HEK293 (cell line): Measurements from ENCODE around the gene CHST2.
A peak's percentile ranks its signal among the peaks of the same experiment; 100 is the strongest.

Experiments used
- CTCF ChIA-PET: fragments of 350-600 bp; formaldehyde crosslinking; extraction: SDS; loops from one replicate; lab custom pipeline; 2021; ENCODE audit warnings: antibody characterized with exemption; lab: Yijun Ruan, JAX
- POLR2A ChIA-PET: fragments of 300-600 bp; formaldehyde crosslinking; extraction: SDS; loops from one replicate; lab custom pipeline; 2020; ENCODE audit warnings: antibody characterized with exemption, inconsistent platforms; lab: Yijun Ruan, JAX
- H3K27ac ChIP-seq: fragments of 200-500 bp; sonication (Bioruptor generic); 2 replicates; pipeline ENCODE4 v1.5.1; 2014; ENCODE audit warnings: low read depth, low read length, control low read depth, inconsistent platforms; ENCODE audit errors: extremely low read depth
- H3K36me3 ChIP-seq, 2 experiments: fragments of 200-500 bp in 1 of 2; sonication (Bioruptor generic) in 1 of 2; 1 replicate in 1 of 2; 2 replicates in 1 of 2; pipeline ENCODE4 v1.5.1; 2014 to 2017; ENCODE audit warnings: inconsistent platforms in 2 of 2, low read length in 2 of 2; ENCODE audit not compliant: control insufficient read depth in 2 of 2, insufficient read depth in 1 of 2
- H3K4me1 ChIP-seq: fragments of 200-500 bp; sonication (Bioruptor generic); 2 replicates; pipeline ENCODE4 v1.5.1; 2014; ENCODE audit warnings: mild to moderate bottlenecking, low read length, inconsistent platforms; ENCODE audit not compliant: control insufficient read depth, insufficient read depth
- H3K4me3 ChIP-seq: 2 replicates; pipeline ENCODE4 v1.5.1; 2011; ENCODE audit warnings: low read depth, mild to moderate bottlenecking, control low read depth, low read length, moderate library complexity
- H3K9me3 ChIP-seq: fragments of 200-500 bp; sonication (Bioruptor generic); 2 replicates; pipeline ENCODE4 v1.5.1; 2014; ENCODE audit warnings: low read depth, low read length, inconsistent platforms; ENCODE audit not compliant: control insufficient read depth, insufficient read depth
- KLF8 ChIP-seq: fragments of 450-650 bp; formaldehyde crosslinking; IDR thresholded peaks from 2 replicates; pipeline ENCODE4 v1.5.1; 2016; ENCODE audit warnings: missing biosample characterization, missing genetic modification characterization
- ZNF121 ChIP-seq: fragments of 450-650 bp; formaldehyde crosslinking; IDR thresholded peaks from 2 replicates; pipeline ENCODE4 v1.5.1; 2016; ENCODE audit warnings: missing biosample characterization, missing genetic modification characterization
- ZNF133 ChIP-seq: fragments of 450-650 bp; formaldehyde crosslinking; IDR thresholded peaks from 2 replicates; pipeline ENCODE4 v1.5.1; 2016; ENCODE audit warnings: missing biosample characterization, missing genetic modification characterization
- ZNF157 ChIP-seq: fragments of 450-650 bp; formaldehyde crosslinking; IDR thresholded peaks from 2 replicates; pipeline ENCODE4 v1.5.1; 2016; ENCODE audit warnings: missing biosample characterization, missing genetic modification characterization
- ZNF302 ChIP-seq: fragments of 450-650 bp; formaldehyde crosslinking; IDR thresholded peaks from 2 replicates; pipeline ENCODE4 v1.5.1; 2016; ENCODE audit warnings: missing biosample characterization, missing genetic modification characterization, low read depth
- ZNF335 ChIP-seq: fragments of 450-650 bp; formaldehyde crosslinking; conservative IDR thresholded peaks from 2 replicates; pipeline ENCODE4 v1.5.1; 2016; ENCODE audit warnings: missing biosample characterization, missing genetic modification characterization
- ZNF664 ChIP-seq: fragments of 450-650 bp; formaldehyde crosslinking; IDR thresholded peaks from 2 replicates; pipeline ENCODE4 v1.5.1; 2016; ENCODE audit warnings: missing biosample characterization, missing genetic modification characterization
- ZXDB ChIP-seq: fragments of 450-650 bp; formaldehyde crosslinking; IDR thresholded peaks from 2 replicates; pipeline ENCODE4 v1.5.1; 2016; ENCODE audit warnings: missing biosample characterization, missing genetic modification characterization
- TF ChIP-seq, protein P1 (sequence below): fragments of 450-650 bp; formaldehyde crosslinking; IDR thresholded peaks from 2 replicates; pipeline ENCODE4 v1.5.1; 2017; ENCODE audit warnings: missing biosample characterization, missing genetic modification characterization
- TF ChIP-seq, protein P2 (sequence below): fragments of 450-650 bp; formaldehyde crosslinking; IDR thresholded peaks from 2 replicates; pipeline ENCODE4 v1.5.1; 2016; ENCODE audit warnings: missing biosample characterization, missing genetic modification characterization
- TF ChIP-seq, protein P3 (sequence below): fragments of 450-650 bp; formaldehyde crosslinking; IDR thresholded peaks from 2 replicates; pipeline ENCODE4 v1.5.1; 2017; ENCODE audit warnings: missing biosample characterization, missing genetic modification characterization
- TF ChIP-seq, protein P4 (sequence below): fragments of 450-650 bp; IDR thresholded peaks from 2 replicates; pipeline ENCODE4 v1.5.1; 2018; ENCODE audit warnings: missing biosample characterization, missing genetic modification characterization
- TF ChIP-seq, protein P5 (sequence below): fragments of 450-650 bp; formaldehyde crosslinking; IDR thresholded peaks from 2 replicates; pipeline ENCODE4 v1.5.1; 2016; ENCODE audit warnings: missing biosample characterization, missing genetic modification characterization
- TF ChIP-seq, protein P6 (sequence below): fragments of 450-650 bp; formaldehyde crosslinking; IDR thresholded peaks from 2 replicates; pipeline ENCODE4 v1.5.1; 2016; ENCODE audit warnings: missing biosample characterization, missing genetic modification characterization

The CHST2 gene

DNA sequence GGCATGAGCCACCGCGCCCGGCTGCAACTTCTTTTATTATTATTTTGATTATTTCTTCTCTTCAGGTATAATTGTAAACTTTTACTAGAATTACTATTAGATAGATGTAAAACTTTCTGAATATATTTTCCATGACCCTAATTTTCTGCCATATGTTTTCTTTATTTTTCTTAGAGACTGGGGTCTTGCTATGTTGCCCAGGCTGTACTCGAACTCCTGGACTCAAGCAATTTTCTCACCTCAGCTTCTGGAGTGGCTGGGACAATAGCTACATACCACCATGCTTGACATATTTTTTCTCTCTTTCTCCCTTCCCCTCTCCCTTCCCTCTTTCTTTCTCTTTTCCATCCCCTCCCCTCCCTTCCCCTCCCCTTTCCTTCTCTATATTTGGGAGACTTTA lies 29.6 kb upstream of the CHST2 start:
- Histone ChIP-seq H3K27ac (no peak overlapping the region), H3K9me3 (no peaks in the 10 kb centered on the region), H3K36me3 (no peaks in the 10 kb centered on the region), H3K4me1 (no peaks in the 10 kb centered on the region), H3K4me3 (no peak overlapping the region)
- TF ChIP-seq, protein P1, sequence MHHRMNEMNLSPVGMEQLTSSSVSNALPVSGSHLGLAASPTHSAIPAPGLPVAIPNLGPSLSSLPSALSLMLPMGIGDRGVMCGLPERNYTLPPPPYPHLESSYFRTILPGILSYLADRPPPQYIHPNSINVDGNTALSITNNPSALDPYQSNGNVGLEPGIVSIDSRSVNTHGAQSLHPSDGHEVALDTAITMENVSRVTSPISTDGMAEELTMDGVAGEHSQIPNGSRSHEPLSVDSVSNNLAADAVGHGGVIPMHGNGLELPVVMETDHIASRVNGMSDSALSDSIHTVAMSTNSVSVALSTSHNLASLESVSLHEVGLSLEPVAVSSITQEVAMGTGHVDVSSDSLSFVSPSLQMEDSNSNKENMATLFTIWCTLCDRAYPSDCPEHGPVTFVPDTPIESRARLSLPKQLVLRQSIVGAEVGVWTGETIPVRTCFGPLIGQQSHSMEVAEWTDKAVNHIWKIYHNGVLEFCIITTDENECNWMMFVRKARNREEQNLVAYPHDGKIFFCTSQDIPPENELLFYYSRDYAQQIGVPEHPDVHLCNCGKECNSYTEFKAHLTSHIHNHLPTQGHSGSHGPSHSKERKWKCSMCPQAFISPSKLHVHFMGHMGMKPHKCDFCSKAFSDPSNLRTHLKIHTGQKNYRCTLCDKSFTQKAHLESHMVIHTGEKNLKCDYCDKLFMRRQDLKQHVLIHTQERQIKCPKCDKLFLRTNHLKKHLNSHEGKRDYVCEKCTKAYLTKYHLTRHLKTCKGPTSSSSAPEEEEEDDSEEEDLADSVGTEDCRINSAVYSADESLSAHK = no peak
- TF ChIP-seq ZNF121 = 0 out of 2 replicates have a peak, but pooled peaks have one; percentile 14
- CTCF ChIA-PET = no interaction called here
- POLR2A ChIA-PET = no interaction called here

DNA sequence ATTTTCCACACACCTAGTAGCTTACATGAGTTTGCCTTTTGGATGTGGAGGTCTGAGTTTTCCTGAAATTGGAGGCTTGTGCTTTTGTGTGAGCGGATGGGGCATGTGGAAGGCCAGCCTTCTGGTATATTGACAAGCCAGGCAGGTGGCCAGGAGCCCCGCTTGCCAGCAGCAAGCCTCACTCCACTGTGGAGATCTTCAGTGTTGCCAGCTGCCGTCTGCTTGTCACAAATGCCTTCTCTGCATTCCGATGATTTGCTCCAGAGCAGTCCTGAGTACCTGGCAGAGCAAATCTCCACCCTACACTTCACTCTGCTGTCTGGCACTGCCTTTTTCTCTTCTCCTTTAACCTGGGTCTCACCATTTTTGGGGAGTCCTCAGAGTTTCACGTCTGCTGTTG lies 29.1 kb upstream of the CHST2 start:
- TF ChIP-seq KLF8 = no peak
- TF ChIP-seq, protein P2, sequence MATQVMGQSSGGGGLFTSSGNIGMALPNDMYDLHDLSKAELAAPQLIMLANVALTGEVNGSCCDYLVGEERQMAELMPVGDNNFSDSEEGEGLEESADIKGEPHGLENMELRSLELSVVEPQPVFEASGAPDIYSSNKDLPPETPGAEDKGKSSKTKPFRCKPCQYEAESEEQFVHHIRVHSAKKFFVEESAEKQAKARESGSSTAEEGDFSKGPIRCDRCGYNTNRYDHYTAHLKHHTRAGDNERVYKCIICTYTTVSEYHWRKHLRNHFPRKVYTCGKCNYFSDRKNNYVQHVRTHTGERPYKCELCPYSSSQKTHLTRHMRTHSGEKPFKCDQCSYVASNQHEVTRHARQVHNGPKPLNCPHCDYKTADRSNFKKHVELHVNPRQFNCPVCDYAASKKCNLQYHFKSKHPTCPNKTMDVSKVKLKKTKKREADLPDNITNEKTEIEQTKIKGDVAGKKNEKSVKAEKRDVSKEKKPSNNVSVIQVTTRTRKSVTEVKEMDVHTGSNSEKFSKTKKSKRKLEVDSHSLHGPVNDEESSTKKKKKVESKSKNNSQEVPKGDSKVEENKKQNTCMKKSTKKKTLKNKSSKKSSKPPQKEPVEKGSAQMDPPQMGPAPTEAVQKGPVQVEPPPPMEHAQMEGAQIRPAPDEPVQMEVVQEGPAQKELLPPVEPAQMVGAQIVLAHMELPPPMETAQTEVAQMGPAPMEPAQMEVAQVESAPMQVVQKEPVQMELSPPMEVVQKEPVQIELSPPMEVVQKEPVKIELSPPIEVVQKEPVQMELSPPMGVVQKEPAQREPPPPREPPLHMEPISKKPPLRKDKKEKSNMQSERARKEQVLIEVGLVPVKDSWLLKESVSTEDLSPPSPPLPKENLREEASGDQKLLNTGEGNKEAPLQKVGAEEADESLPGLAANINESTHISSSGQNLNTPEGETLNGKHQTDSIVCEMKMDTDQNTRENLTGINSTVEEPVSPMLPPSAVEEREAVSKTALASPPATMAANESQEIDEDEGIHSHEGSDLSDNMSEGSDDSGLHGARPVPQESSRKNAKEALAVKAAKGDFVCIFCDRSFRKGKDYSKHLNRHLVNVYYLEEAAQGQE = no peak
- no peak for TF ChIP-seq ZNF157 (tag by site-specific recombination)
- TF ChIP-seq, protein P3, sequence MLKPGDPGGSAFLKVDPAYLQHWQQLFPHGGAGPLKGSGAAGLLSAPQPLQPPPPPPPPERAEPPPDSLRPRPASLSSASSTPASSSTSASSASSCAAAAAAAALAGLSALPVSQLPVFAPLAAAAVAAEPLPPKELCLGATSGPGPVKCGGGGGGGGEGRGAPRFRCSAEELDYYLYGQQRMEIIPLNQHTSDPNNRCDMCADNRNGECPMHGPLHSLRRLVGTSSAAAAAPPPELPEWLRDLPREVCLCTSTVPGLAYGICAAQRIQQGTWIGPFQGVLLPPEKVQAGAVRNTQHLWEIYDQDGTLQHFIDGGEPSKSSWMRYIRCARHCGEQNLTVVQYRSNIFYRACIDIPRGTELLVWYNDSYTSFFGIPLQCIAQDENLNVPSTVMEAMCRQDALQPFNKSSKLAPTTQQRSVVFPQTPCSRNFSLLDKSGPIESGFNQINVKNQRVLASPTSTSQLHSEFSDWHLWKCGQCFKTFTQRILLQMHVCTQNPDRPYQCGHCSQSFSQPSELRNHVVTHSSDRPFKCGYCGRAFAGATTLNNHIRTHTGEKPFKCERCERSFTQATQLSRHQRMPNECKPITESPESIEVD (tag by site-specific recombination) = no peak
- TF ChIP-seq, protein P4, sequence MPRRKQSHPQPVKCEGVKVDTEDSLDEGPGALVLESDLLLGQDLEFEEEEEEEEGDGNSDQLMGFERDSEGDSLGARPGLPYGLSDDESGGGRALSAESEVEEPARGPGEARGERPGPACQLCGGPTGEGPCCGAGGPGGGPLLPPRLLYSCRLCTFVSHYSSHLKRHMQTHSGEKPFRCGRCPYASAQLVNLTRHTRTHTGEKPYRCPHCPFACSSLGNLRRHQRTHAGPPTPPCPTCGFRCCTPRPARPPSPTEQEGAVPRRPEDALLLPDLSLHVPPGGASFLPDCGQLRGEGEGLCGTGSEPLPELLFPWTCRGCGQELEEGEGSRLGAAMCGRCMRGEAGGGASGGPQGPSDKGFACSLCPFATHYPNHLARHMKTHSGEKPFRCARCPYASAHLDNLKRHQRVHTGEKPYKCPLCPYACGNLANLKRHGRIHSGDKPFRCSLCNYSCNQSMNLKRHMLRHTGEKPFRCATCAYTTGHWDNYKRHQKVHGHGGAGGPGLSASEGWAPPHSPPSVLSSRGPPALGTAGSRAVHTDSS (tag by site-specific recombination) = no peak
- TF ChIP-seq ZXDB (tag by site-specific recombination) = no peak
- no peak for TF ChIP-seq ZNF302 (tag by site-specific recombination)
- TF ChIP-seq ZNF133 (tag by site-specific recombination) = no peak
- H3K4me1 ChIP-seq = no peaks in the 10 kb centered on the region
- H3K36me3 ChIP-seq = no peaks in the 10 kb centered on the region
- ChIA-PET POLR2A (no interaction called here), CTCF (no interaction called here)
- H3K9me3 ChIP-seq = no peaks in the 10 kb centered on the region
- H3K4me3 ChIP-seq = no peak overlapping the region
- H3K27ac ChIP-seq = no peak overlapping the region

DNA sequence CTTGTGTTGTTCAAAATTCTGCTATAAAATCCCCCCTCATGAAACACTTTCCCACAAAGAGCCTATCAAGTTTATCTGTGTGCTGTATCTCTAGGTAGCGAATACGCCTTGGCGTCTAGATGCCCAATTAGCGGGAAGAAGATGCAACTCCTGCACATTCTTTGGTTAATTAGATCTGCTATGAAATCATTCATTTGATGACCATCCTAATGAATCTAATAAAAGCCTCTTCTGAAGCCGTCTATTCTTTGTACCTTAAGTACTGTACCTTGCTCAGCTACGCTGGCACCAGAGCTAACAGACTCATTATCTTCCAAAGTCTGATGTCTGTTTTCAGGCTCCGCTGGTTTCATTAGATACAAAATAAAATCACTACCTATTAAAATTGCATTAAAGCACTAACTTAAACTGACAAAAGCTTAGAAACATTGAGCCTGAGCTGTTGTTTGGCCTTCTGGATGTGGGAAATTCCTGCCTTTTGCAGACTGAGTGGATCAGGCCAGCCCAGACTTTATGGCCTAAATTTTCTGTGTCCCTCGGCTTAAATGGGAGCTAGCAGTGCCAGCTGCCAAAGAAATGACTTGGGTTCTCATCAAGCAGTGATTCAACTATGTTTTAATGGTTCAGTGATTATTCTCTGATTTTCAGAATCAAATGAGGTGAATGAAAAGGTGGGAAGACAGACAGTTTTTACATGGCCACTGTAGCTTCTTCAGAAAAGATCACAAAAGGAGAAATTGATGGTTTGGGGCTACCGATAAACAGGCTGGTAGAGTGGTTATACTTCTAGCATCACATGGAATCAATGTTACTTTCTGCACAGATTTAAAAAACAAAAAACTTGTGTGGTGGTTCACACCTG lies 28.4 kb upstream of the CHST2 start:
- no peaks in the 10 kb centered on the region for H3K9me3 ChIP-seq
- no peak overlapping the region for H3K27ac ChIP-seq
- no peaks in the 10 kb centered on the region for H3K4me1 ChIP-seq
- POLR2A ChIA-PET = no interaction called here
- no peak overlapping the region for H3K4me3 ChIP-seq
- CTCF ChIA-PET = no interaction called here
- H3K36me3 ChIP-seq = no peaks in the 10 kb centered on the region
- TF ChIP-seq ZNF664 (tag by site-specific recombination) (no peak), ZNF133 (tag by site-specific recombination) (no peak), ZNF335 (tag by site-specific recombination) (no peak)
- TF ChIP-seq, protein P5, sequence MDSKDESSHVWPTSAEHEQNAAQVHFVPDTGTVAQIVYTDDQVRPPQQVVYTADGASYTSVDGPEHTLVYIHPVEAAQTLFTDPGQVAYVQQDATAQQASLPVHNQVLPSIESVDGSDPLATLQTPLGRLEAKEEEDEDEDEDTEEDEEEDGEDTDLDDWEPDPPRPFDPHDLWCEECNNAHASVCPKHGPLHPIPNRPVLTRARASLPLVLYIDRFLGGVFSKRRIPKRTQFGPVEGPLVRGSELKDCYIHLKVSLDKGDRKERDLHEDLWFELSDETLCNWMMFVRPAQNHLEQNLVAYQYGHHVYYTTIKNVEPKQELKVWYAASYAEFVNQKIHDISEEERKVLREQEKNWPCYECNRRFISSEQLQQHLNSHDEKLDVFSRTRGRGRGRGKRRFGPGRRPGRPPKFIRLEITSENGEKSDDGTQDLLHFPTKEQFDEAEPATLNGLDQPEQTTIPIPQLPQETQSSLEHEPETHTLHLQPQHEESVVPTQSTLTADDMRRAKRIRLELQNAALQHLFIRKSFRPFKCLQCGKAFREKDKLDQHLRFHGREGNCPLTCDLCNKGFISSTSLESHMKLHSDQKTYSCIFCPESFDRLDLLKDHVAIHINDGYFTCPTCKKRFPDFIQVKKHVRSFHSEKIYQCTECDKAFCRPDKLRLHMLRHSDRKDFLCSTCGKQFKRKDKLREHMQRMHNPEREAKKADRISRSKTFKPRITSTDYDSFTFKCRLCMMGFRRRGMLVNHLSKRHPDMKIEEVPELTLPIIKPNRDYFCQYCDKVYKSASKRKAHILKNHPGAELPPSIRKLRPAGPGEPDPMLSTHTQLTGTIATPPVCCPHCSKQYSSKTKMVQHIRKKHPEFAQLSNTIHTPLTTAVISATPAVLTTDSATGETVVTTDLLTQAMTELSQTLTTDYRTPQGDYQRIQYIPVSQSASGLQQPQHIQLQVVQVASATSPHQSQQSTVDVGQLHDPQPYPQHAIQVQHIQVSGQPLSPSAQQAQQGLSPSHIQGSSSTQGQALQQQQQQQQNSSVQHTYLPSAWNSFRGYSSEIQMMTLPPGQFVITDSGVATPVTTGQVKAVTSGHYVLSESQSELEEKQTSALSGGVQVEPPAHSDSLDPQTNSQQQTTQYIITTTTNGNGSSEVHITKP = no peak
- TF ChIP-seq, protein P6, sequence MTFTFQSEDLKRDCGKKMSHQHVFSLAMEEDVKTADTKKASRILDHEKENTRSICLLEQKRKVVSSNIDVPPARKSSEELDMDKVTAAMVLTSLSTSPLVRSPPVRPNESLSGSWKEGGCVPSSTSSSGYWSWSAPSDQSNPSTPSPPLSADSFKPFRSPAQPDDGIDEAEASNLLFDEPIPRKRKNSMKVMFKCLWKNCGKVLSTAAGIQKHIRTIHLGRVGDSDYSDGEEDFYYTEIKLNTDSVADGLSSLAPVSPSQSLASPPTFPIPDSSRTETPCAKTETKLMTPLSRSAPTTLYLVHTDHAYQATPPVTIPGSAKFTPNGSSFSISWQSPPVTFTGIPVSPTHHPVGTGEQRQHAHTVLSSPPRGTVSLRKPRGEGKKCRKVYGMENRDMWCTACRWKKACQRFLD (tag by site-specific recombination) = no peak
